Stimulated activated CD4-positive, alpha-beta T cell treated with anti-CD3 and anti-CD28 coated beads, Interleukin-12 subunit alpha, Interleukin-12 subunit beta, amount 100 ng/mL, for 4 hours (primary cell): ENCODE data around the gene GATA3.
A peak's percentile ranks its signal among the peaks of the same experiment; 100 is the strongest.

ENCODE experiments used
- DNase-seq: peaks from one replicate; pipeline ENCODE4 v3.0.0-alpha.2; 2020

GATA3 gene

GRCh38 chr10:8037941-8038894, 16.3 kb upstream of the GATA3 start:
- no peak for DNase-seq

GRCh38 chr10:8039321-8039881, 15.1 kb upstream of the GATA3 start:
- no peak for DNase-seq

- no peak for DNase-seq
Measured at GRCh38 chr10:8040651-8041050, 13.8 kb upstream of the GATA3 start.

- no peak for DNase-seq
Measured at GRCh38 chr10:8041284-8041991, 13.1 kb upstream of the GATA3 start.

DNA sequence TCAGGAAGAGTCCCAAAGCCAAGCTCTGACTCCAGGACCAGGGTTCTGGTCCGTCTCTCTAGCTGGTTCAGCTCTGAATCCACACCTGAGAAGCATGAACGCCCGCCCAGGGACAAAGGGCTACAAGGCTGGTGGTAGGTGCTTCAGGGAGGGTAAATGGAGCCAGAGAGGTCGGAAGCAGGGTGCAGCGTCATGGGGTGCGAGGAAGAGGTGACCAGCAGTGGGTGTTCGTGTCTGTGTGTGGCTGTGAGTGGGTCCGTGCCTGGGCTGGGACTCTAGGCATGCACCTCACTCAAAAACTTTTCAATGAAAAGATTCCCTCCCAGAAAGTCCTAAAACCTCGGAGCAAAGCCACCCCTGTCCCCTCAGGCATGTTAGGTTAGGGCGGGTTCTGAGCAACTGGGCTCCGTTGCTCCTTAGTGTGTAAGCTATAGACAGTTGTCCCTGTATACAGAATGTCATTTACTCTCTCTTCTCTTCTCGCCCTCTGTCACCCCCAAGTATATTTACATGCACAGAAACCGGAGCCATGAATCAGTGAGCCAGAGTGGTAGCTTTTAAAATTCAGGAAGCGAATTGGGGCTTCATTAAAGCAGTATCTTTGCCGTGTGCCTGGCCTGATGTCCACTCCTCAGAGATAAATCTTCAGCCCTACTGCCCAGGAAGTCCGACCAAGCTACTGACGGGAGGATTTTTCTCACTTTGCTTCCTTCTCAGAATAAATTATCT, 12.3 kb upstream of the GATA3 start:
- no peak for DNase-seq

DNA sequence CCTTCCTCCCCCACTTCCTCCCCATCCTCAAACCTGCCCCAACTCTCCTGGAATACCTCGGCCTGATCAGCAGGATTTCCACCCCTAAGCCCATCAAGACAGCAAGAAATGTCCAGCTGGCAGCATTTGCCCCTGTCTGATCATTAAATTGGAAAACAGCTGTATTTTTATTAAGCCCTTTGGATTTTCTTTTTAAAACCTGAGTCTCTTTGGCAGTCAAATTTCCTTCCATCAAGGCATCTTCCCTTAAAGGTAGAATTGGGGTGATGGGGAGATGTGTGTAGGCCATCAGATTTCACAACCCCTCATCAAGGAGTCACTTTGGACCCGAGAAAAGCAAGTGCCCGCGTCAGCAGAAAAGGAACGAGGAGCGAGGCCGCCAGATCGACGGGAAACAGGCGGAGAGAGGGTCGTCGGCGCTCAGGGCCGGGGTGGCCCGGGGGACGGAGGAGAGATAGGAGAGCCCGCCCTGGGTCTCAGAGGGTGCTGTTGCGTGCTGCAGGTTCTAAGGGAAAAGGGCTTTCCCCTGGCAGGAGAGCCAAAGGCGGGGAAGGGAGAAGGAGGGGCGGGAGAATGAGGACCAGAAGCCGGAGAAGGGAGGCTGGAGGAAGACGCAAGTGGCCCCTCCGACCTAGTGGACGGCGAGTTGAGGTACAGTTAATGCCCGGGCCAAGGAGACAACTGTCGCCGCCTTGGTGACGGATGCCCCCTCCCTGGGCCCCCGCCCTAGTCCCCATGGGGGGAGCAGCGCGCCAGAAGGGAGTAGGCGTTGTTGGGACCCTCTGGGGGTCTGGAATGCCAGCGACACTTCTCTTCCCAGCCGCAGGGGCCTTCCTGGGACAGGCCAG, 11.5 kb upstream of the GATA3 start:
- no peak for DNase-seq

DNA sequence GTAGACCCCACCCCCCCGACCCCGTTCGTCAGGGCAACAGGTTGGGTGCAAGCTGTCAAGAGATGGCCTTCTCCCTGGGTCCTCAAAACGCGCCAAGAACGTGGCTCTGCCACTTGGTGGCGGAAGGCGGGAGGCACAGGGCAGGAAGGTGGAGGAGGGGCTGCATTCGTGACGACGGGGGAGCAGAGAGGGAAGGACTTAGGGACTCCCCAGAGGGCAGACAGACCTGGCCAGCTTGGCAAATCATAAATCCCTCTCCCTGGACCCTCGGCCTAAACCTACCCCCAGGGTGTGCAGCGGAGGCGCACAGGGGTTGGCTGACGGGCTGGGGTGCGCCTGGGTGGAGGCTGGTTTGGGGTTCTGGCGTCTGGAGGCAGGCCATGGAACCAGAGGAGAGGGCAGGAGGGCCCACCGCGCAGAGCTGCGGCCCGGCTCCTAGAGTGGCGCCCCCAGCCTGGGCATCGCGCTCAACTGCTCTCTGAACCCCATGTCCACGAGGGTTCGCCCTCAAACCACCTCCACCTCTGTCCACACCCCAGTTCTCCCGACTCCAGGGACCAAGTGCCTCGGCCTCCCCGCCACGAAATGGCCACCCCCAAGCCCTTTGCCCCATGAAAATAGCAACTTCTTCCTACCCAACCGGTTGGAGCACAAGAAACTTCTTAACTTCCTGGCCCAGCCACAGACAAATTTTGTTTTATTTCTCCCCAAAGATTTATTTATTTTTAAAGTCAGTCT, 10.8 kb upstream of the GATA3 start:
- DNase-seq: no peak

DNA sequence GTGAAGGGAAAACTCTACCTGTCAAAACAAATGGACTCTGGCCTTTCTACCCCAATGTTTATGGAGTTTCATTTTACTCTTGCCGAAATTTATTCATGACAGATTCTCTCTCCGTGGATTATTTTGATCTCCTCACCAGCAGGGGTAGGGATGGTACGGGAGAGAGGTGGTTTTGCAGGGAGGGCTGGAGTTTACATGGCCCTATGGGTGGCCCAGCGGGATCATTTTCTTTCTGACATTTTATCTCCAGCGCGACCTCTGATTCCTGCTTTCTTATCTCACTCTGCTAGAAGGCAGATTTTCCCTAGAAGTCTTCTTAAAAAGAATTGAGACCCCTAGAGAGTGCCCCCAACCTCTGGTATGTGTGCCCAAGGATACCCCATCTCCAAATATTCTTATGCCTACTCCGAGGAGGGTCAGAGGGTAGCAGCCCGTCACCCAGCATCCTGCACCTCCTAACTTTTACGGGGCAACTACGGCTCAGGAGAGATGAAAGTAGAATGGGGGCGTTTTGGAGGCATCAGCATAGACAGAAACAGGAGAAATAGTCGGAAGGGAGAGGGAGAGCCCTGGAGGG, 10.1 kb upstream of the GATA3 start:
- no peak for DNase-seq

GRCh38 chr10:8044908-8045725, 9.4 kb upstream of the GATA3 start:
- no peak for DNase-seq

GRCh38 chr10:8045726-8046494, 8.6 kb upstream of the GATA3 start:
- DNase-seq: no peak

GRCh38 chr10:8047452-8048280, 6.8 kb upstream of the GATA3 start:
- DNase-seq: no peak

DNA sequence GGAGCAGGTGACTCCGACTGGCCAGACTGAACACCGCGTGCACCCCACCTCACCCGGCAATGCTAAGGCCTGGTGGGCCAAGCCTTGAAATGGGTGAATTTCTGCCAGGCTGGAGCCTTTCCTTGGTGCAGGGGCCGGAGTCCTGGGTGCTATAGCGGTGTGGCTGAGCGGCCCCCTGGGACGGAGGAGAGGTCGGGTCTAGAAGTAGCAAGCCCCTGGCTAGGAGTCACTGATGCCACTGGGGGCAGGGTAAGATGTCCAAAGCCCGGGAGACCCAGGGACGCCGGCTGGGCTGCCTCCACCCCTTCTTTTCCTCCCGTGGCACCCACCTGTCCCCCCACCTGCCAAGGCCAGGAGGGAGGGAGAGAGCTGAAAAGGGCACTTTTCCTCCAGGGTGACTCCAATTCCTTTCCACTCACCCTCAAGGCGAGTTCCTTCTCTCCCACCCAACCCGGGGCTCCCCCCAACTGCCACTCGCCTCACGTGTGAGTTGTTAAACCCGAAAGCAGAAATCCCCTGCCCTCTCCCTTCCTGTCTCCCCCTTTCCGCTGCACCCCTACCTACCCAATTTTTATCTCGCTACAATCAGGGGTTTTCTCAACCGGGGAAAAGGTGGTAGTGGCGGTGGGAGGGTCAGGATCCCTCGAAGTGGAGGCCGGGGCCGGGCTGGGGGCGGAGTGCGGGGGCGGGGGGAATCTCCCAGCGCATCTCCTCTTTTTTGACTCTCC, 6.0 kb upstream of the GATA3 start:
- peak; percentile 50 for DNase-seq

- DNase-seq: no peak
Measured at GRCh38 chr10:8049045-8049864, 5.2 kb upstream of the GATA3 start.

DNA sequence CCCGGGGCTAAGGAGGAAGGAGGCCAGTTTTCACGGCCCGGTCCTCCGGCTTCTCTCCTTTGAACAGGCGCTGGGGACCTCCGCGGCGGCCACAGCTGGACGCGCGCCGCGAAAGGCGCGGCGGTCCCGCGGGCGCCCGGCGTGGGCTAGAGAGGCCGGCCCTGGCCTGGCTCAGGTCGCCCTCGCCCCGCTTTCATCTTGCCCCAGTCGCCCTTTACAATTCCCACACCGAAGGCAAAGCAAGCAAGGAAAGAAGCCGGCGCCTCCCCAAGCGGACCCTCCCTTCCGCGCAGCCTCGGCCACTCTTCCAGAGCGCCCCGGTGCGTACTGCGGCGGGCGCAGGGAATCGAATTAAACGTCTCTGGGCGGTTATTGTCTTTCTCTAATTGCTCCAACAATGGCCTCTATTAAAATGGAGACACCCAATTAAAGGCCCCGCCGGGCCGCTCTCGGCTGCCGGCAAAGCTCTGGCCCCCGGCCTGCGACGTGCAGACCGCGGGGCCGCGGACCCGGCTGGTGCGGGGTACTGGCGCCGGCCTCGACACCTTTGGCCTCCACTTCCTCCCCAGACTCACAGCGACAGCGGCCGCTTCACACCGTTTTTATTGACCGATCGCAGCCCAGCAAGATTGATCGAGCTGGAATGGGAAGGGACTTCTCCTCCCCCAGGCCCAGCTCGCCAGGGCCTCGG, 4.5 kb upstream of the GATA3 start:
- DNase-seq: no peak

- no peak for DNase-seq
Measured at GRCh38 chr10:8050556-8051108, 3.9 kb upstream of the GATA3 start.
